Stimulated activated CD4-positive, alpha-beta T cell treated with anti-CD3 and anti-CD28 coated beads, Interleukin-2, amount 100 ng/mL, for 4 hours (primary cell): ENCODE results near the gene PTGIS.
A peak's percentile ranks its signal among the peaks of the same experiment; 100 is the strongest.

Source experiments
- DNase-seq: peaks from one replicate; pipeline ENCODE4 v3.0.0-alpha.2; 2020; ENCODE audit warnings: low read depth

PTGIS gene

DNA sequence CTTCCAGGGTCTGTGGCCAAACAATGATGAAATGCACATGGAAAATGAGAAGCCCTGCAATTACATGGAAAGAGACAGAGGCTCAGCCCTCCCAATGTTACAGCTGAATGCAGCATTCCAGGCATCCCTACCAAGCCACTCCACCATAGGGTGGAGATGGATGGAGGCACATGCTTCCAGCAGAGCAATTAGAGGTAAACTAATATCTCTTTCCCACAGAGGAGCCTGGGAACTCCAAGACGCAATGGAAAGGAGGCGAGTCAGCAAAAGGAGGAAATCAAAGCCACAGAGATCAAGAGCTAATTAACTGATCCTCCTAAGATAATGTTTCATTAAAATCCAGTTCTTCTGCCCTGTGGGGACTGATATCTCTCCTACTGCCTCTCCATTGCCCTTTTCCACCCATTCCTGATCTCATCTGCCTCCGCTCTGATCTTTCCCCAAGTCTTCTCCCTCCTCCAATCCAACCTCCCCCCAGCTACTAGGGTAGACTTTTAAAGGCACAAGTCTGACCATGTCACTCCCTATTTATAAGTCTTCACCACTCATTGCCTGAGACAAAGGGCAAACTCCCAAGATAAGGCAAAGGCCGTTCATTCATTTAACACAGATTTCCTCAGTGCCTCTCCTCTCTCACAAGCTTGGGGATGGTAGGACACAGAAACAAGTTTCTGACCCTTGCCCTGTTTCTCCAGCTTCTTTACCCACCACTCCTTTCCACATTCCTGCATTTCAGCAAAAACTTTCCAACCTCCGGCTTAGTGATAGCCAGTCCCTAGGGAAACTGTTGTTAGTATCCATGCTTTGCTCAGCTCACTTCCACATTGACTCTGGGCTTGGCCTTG is 71.2 kb downstream of the PTGIS start:
- DNase-seq = no peak

- DNase-seq = no peak
These were observed 71.9 kb downstream of the PTGIS start for GRCh38 chr20:49496043-49496442.

DNA sequence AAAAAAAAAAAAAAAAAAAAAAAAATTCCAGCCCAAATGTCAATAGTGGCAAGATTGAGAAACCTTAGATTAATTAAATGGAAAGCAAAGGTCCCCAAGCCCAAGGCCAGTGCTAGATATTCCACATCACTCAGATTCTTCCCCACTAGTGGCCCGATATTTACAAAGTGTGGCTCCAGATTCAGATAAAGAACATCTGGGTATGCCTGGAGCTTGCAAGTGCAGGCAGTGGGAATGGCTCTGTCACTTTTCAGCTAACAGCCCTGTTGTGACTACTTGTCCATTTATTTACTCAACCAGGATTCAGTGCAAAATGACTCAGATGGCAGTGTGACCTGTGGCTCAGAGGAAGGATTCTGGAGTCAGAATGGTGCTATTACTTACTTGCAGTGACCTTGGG is 77.2 kb downstream of the PTGIS start:
- no peak for DNase-seq

DNA sequence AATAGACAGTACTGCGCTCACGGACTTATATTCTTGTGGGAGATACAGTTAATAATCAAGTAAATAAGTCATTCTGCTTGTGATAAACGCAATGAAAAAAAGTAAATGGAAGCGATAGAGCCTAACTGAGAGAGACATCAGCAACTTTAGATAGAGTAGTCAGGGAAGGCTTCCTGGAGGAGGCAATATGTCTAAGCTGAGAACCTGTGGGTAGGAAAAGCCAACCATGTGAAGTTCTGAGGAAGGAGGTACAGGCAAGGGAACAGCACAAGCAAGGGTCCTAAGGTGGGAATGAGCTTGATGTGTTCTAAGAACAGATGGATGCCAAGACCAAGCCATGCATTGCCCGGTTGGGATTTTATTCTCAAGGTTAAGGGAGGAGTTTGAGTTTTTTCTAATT is 78.2 kb downstream of the PTGIS start:
- no peak for DNase-seq

- no peak for DNase-seq
These were observed 81.9 kb downstream of the PTGIS start for GRCh38 chr20:49486064-49486463.

GRCh38 chr20:49485563-49485962 is 82.4 kb downstream of the PTGIS start:
- DNase-seq = no peak

- DNase-seq = peak; percentile 30
These were observed 83.5 kb downstream of the PTGIS start for GRCh38 chr20:49484180-49485140.

GRCh38 chr20:49483696-49484123 is 84.2 kb downstream of the PTGIS start:
- no peak for DNase-seq

DNA sequence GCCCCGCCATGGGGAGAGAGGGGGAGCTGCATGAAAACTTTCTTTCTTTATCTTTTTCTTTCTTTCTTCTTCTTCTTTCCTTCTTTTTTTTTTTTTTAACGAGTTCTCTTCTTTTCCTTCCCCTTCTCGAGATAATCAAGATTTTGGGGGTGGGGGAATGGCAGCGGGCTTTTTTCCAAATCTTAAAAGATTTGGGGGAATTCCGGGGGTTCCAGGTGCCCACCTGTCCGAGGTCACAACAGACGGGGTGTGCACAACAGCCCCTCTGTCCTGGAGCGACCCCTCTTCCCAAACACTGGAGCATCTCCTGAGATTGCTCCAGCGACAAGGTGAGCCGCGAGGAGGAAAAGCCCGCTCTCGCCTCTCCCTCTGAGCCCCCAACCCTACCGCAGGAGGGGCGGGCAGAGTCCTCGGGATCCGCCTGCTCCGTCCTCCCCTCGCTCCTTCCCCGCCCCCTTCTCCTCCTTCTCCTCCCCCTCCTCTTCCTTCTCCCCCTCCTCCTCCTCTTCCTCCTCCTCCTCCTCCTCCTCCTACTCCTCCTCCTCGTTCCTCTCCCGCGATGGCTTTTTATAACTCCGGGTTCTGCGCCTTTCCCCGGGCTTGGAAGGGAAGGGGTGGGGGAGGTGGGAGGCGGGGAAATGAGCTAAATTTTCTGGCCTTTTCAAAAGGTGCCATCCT is 84.8 kb downstream of the PTGIS start:
- no peak for DNase-seq

DNA sequence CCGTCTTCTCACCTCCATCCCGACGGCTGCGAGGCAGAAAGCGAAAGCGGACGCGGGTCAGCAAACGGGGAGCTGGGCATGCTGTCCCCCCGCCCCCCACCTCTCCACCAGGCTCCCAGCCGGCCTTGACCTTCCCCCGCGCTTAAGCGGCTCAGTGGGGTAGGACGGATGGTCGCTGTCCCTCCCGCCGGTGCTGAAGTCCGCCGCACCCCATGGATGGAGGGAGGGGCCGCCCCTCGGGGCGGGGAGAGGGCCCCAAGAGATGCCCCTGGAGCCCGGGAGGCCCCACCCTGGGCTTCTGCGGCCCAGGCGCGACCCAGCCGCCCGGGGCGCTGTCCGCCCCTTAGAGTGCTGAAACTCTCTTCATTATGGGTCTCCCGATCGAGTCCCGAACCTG is 85.3 kb downstream of the PTGIS start, which contains the start of gene KCNB1:
TSS of gene KCNB1 (minus strand) at position 48 of the 397 bp plus-strand sequence. CDS start 188 bp downstream, outside the sequence.
- no peak for DNase-seq

GRCh38 chr20:49482173-49482572 is 85.8 kb downstream of the PTGIS start:
- DNase-seq = no peak

DNA sequence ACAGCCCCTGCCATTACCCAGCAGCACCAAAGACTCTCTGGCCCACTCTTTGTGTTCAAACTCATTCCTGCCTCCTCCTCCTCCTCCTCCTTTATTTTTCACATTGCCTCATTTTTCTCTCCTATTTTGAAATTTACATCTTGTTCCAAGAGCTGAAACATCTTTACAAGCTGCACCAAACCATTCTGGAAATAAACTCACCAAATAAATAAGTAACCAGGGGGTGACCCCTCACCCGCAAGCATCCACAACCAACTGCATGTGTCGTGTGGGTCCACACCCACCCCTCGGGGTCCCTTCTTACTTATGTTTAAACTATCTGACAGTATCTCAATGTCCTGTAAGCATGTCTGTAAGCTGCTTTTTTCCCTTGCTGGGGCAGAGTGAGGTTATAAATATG is 86.8 kb downstream of the PTGIS start:
- DNase-seq = no peak

GRCh38 chr20:49480236-49480635 is 87.7 kb downstream of the PTGIS start:
- DNase-seq = no peak

DNA sequence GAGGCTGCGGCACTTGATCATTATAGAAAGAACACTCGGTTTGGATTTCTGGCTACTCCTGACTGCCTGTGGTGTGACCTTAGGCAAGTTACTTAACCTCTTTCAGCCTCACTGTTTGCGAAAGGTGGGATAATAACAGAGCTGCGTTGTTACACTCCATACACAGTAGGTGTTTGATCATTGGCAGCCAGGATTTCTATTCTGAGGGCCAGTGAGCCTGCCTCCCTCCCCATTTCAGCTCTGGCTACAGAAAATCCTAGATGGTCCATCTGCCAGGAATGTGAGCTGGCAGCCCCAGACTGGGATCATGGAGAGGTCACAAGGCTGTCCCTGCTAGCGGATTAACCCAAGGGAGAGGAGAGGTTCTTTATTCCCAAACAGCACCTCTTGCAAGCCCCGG is 88.2 kb downstream of the PTGIS start:
- no peak for DNase-seq

DNA sequence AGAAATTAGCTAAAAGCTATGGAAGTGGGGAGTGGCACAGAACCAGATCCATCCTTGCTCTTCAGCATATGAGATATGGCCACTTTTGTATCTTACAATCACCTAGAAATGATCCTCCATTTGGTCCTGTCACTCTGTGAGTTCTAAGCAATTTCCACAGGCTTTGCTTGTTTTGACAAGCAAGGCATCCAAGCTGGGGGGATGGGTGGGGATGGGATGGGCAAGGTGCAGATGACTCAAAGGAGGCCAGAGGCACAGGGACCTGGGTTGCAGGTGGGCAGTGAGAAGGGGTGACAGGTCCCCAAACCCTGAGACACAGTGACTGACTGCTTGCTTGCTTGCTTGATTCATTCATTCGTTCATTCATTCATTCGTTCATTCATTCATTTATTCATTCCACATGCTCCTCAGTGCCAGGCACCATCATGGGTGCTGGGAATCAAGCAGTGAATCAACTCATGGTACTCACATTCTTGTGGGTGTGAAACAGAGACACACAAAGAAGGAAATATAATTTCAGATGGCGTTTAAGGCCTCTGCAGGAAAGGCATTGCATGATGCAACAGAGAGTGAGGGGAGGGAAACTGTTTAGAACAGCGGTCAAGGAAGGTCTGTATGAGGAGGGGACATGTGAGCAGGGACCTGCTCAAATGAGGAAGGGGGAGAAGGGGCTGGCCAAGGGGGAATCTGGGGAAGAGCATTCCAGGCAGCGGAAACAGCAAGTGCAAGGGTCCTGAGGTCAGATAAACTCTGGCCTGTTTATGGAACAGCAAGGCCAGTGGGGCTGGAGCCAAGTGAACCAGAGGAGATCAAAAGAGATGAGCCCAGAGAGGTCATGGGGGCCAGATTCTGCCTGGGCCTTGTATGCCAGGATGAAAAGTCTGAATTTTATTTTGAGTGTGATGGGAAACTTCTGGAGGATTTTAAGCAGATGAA is 88.9 kb downstream of the PTGIS start:
- DNase-seq = no peak

GRCh38 chr20:49478266-49478665 is 89.7 kb downstream of the PTGIS start:
- DNase-seq = no peak

- no peak for DNase-seq
These were observed 90.7 kb downstream of the PTGIS start for GRCh38 chr20:49477200-49477599.

GRCh38 chr20:49476016-49476355 is 92.0 kb downstream of the PTGIS start:
- no peak for DNase-seq

DNA sequence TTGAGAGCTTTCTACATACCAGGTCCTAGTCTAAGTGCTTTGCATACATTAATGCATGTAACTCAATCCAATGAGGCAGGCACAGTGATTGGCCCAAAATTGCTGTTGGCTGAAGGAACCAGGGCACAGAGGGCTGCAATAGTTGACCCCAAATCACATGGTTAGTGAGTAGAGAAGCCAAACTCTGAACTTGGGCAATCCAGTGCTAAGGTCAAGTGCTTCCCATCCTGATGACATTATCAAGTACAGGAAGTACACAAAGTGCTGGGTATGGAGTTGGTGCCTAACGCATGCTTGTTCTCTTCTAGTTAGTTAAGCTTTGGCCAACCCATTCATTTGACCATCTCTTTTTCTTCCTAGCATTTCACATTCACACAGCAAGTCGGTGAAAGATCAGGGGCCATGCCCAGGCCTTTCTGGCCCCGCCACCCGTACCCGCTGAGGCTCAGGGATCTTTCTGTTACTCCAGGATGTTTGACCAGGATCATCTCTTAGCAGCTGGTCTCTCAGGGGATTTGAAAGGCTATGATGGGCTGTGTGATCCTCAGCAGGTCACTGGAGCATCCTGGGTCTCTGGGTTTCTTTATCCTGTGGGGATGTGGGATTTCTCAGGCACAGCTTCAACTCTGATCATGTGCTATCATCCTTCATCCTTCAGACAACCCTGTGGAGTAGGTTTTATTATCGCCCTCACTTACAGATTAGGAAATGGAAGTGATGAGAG is 92.5 kb downstream of the PTGIS start:
- DNase-seq = no peak

DNA sequence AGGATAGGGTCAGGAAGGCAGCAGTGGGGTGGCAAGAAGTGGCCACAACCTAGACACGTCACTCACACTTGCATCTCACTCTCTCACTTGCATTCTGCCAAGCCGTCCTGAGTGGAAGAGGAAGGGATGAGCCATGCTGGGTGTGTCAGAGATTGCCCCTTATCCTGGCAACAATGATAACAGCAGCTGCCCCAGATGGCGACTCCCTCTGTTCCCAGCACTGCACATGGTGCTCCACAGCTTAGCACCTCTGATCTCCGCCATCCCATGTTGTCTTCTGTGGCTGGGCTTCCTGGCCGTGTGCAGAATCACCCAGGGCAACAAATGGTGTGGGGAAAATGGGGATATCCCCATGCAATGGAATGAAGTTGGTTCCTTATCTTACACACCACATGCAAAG is 96.5 kb downstream of the PTGIS start:
- no peak for DNase-seq

- no peak for DNase-seq
These were observed 97.0 kb downstream of the PTGIS start for GRCh38 chr20:49470922-49471321.
